GM12891 (cell line): ENCODE data around the gene CNDP2.

ENCODE experiments used
- PAX5 ChIP-seq: IDR thresholded peaks from 2 replicates; pipeline ENCODE4 v1.6.1; 2011; ENCODE audit warnings: low read length, moderate library complexity, mild to moderate bottlenecking; ENCODE audit not compliant: insufficient read depth, severe bottlenecking
- POLR2A ChIP-seq: IDR thresholded peaks from 2 replicates; pipeline ENCODE4 v1.6.1; 2011; ENCODE audit warnings: low read depth, low read length, control low read depth
- POLR2AphosphoS5 ChIP-seq: IDR thresholded peaks from 2 replicates; pipeline ENCODE4 v1.6.1; 2011; ENCODE audit warnings: low read depth, low read length, control low read depth
- POU2F2 ChIP-seq: IDR thresholded peaks from 2 replicates; pipeline ENCODE4 v1.6.1; 2011; ENCODE audit warnings: low read depth, mild to moderate bottlenecking, control low read depth, low read length, moderate library complexity
- SPI1 ChIP-seq: IDR thresholded peaks from 2 replicates; pipeline ENCODE4 v1.6.1; 2011; ENCODE audit warnings: low read depth, low read length, control low read depth
- TAF1 ChIP-seq: IDR thresholded peaks from 2 replicates; pipeline ENCODE4 v1.6.1; 2011; ENCODE audit warnings: low read depth, low read length, control low read depth

GRCh38 chr18:74456017-74456348, 40.2 kb upstream of the CNDP2 start:
- no peak for TF ChIP-seq POLR2A
- no peak for TF ChIP-seq PAX5
- no peak for TF ChIP-seq TAF1
- no peak for TF ChIP-seq POLR2AphosphoS5
- no peak for TF ChIP-seq SPI1
- no peak for TF ChIP-seq POU2F2
